Measurements from ENCODE around the gene NRG3. TPM values are rescaled to one million over a fixed set of nuclear protein-coding genes. Genes with fewer than 3 reads are reported as not detected.
"Not testable (repeated sequence)": the region's sequence is repeated elsewhere in the genome, so short reads cannot be mapped to it uniquely, and the experiment has no call there.

Gene NRG3
- total RNA-seq, 1 donor from 2014 or later, result 6.1 TPM

GRCh38 chr10:82319562-82319961 is 444.6 kb downstream of the NRG3 start:
- DNase-seq (ENCODE audit: extremely low spot score, unreplicated experiment), result no peak
- H3K9me3 Mint-ChIP-seq, result no peaks in the 10 kb centered on the region
- no peaks in the 10 kb centered on the region for H3K36me3 Mint-ChIP-seq
- H3K27me3 Mint-ChIP-seq, result no peaks in the 10 kb centered on the region
- no peak for TF ChIP-seq CTCF (conservative IDR thresholded peaks at IDR 0.05)
- H3K27ac Mint-ChIP-seq, result no peak overlapping the region
- no peaks in the 10 kb centered on the region for H3K4me1 Mint-ChIP-seq (ENCODE audit: unreplicated experiment)
- H3K4me3 Mint-ChIP-seq, result no peak overlapping the region

- Mint-ChIP-seq H3K4me1 (ENCODE audit: unreplicated experiment) (no peaks in the 10 kb centered on the region), H3K4me3 (no peak overlapping the region), H3K27ac (no peak overlapping the region), H3K27me3 (no peaks in the 10 kb centered on the region), H3K36me3 (no peaks in the 10 kb centered on the region), H3K9me3 (no peaks in the 10 kb centered on the region)
- no peak for DNase-seq (ENCODE audit: extremely low spot score, unreplicated experiment)
- no peak for TF ChIP-seq CTCF (conservative IDR thresholded peaks at IDR 0.05)
Measured at GRCh38 chr10:82321724-82322123, 446.7 kb downstream of the NRG3 start.

- no peak for TF ChIP-seq CTCF (conservative IDR thresholded peaks at IDR 0.05)
- no peaks in the 10 kb centered on the region for H3K27me3 Mint-ChIP-seq
- no peak for DNase-seq (ENCODE audit: extremely low spot score, unreplicated experiment)
- H3K9me3 Mint-ChIP-seq, result no peaks in the 10 kb centered on the region
- no peaks in the 10 kb centered on the region for H3K4me1 Mint-ChIP-seq (ENCODE audit: unreplicated experiment)
- no peak overlapping the region for H3K27ac Mint-ChIP-seq
- H3K36me3 Mint-ChIP-seq, result no peaks in the 10 kb centered on the region
- no peak overlapping the region for H3K4me3 Mint-ChIP-seq
Measured at GRCh38 chr10:82331716-82332115, 456.7 kb downstream of the NRG3 start.

- no peak for TF ChIP-seq CTCF (conservative IDR thresholded peaks at IDR 0.05)
- H3K9me3 Mint-ChIP-seq, result no peaks in the 10 kb centered on the region
- H3K27me3 Mint-ChIP-seq, result no peaks in the 10 kb centered on the region
Measured at GRCh38 chr10:82335831-82336230, 460.8 kb downstream of the NRG3 start.

GRCh38 chr10:82340166-82340565 is 465.2 kb downstream of the NRG3 start:
- TF ChIP-seq CTCF (conservative IDR thresholded peaks at IDR 0.05), result no peak
- H3K27me3 Mint-ChIP-seq, result no peaks in the 10 kb centered on the region
- H3K27ac Mint-ChIP-seq, result no peak overlapping the region
- no peaks in the 10 kb centered on the region for H3K4me1 Mint-ChIP-seq (ENCODE audit: unreplicated experiment)
- no peak for DNase-seq (ENCODE audit: extremely low spot score, unreplicated experiment)
- H3K9me3 Mint-ChIP-seq, result no peaks in the 10 kb centered on the region
- H3K36me3 Mint-ChIP-seq, result no peaks in the 10 kb centered on the region
- H3K4me3 Mint-ChIP-seq, result no peak overlapping the region

More at GRCh38 chr10:82335831-82336230, 460.8 kb downstream of the NRG3 start:
- Mint-ChIP-seq H3K4me3 (no peak overlapping the region), H3K4me1 (ENCODE audit: unreplicated experiment) (no peaks in the 10 kb centered on the region), H3K27ac (no peak overlapping the region), H3K36me3 (no peaks in the 10 kb centered on the region)
- DNase-seq (ENCODE audit: extremely low spot score, unreplicated experiment), result no peak

- H3K4me3 Mint-ChIP-seq, result peak overlapping the region; percentile 52
- peak overlapping the region; percentile 50 for H3K27ac Mint-ChIP-seq
- H3K36me3 Mint-ChIP-seq; H3K4me1 Mint-ChIP-seq (ENCODE audit: unreplicated experiment); DNase-seq (ENCODE audit: extremely low spot score, unreplicated experiment); H3K9me3 Mint-ChIP-seq; H3K27me3 Mint-ChIP-seq: not testable (repeated sequence)
Measured at GRCh38 chr10:82349590-82349989, 474.6 kb downstream of the NRG3 start.

Data from type B pancreatic cell (in vitro differentiated cells).